Suppressor macrophage (primary cell): ENCODE results near the gene DEPDC5.

ENCODE experiments used
- DNase-seq, 4 experiments: peaks; one replicate each; pipeline ENCODE4 v3.0.0-alpha.2; 2020 to 2022

The DEPDC5 gene

DNA sequence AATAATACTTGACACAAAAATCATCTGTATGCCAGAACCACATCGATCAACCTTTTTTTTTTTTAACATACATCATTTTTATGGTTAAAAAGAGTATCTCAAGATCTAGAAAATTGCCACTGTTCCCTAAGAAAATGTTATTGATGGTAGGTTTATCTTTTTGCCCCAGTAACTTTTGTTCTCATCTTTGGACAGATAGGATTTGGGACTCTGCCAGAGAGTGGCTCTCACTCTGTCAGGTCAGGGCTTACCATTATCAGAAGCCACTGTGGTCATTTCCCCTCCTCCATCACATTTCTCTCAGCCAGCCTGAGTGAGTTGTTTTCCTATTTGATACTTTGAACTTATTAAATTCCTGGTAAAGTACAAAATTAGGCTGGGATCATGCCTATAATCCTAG is 142.7 kb downstream of the DEPDC5 start:
- DNase-seq = no peak

DNA sequence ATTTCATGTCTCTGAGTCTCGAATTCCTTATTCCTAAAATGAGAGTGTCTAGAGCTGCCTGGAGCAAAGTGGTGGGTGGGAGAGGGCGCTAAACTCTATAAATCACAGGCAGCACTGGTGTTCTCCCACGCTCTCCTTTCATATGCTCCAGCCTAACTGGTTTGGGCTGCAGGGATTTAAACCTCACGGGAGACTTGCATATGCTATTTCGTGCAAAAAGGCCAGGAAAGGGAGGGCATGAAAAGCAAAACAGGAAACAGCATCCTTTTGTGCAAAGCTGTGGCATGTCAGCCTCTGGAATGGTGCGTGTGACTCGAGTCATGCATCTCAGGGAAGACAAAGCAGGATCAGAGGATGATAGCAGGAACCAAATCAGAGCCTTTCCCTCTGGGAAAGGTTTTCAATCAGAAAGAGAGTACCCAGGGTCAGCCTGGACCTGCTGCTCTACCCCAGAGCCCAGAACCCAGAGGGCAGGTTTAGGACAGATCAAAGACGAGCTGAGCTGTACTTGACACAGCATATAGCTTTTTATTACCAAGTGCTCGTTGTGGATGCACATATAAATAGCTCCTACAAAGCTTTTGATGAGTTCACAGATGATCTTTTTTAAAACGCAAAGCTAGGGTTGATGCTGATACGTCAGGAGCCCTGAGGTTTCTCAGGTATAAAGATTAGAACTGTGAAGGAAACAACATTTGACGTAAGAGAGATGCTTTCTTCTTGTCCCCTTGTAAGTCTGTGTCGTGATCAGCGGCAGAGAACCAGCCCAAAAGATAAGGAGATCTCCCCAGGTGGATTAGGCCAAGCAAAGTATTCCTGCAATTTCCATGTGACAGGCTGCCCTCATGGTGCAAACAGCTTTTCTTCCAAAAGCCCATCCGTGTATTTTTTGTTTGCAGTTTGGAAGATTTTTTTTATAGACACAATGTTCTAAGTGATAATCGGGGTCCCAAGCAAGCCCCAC is 144.3 kb downstream of the DEPDC5 start:
- DNase-seq = no peak

DNA sequence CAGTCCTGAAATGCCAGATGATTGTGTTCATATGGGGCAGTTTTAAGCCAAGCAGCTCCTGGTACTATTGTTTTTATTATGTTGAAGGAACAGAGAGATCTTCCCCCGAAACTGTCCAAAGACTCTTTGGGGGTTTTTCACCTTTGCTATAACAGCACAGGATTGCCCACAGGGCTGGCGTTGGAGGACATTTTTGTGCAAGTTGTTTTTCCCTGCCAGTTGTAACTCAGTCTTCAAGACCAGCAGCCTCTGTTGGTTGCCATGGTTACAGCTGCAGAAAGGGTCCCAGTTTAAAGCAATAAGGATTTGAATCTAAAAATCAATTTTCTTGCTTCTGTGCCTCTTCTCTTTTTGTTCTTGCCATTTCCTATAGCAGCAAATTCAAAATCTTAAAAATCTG is 145.1 kb downstream of the DEPDC5 start:
- DNase-seq = no peak

DNA sequence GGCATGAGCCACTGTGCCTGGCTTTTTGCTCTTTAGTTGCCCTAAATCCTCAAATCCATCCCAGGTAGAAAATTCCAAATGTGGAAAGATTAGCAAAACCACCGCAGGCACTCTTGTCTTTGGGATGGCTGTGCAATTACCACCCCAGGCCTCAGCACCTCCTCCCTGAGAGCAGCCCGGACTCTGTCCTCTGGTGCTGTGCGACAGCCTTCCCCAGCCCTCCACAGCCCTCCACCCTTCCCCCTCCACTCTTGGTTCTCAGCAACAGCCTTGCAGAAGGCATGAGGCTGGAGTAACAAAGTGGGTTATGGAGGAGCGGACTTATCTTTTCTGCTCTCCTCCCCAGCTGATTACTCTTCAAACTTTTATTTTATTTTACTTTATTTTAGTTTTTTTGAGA is 145.8 kb downstream of the DEPDC5 start:
- DNase-seq = no peak

DNA sequence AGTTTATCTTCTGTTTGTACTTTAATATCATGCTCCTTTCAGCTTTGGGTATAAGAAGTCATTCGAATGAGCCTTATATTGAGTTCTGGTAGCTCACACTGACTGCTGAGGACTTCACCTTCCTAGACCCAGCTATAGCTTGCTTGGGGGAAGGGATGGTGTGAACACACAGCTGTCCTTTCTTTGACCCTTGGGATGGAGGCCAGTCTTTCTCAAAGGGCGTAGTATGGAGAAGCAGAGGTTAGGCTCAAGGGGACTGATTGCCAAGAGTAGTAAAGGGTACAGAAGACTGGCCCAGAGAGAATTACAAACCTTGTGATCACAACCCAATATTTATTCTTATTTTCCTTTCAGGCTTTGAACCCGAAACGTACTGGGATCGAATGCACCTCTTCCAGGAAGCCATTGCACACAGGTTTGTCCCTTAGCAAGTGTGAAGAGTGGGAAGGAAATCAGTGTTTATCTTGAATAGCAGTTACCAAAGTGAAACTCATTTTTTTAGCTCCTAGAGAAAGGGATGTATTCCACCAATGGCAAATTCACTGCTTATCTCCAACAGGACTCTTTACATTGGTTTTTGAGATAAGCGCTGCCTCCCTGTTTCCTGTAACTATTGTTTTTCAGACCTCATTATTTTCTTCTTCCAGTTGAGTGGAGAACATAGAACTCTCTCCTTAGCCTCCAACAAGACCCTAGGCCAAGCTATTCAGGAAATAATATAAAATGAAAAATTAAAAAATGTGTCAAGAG is 147.7 kb downstream of the DEPDC5 start:
- DNase-seq = no peak

GRCh38 chr22:31904651-31905050 is 150.8 kb downstream of the DEPDC5 start:
- DNase-seq = no peak

GRCh38 chr22:31905356-31905755 is 151.5 kb downstream of the DEPDC5 start:
- DNase-seq = no peak

DNA sequence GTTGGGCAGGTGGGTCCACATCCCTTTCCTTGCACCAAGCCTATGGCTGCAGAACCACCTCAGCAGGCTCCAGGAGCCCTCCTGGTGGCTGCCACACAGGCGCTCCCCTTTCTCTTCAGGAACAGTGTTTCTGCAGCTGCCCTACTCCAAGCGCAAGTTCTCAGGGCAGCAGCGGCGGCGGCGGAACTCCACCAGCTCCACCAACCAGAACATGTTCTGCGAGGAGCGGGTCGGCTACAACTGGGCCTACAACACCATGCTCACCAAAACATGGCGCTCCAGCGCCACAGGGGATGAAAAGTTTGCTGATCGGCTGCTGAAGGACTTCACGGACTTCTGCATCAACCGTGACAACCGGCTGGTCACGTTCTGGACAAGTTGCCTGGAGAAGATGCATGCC is 152.3 kb downstream of the DEPDC5 start:
- DNase-seq = no peak

- no peak for DNase-seq
Measured at GRCh38 chr22:31906569-31906968, 152.8 kb downstream of the DEPDC5 start.

DNA sequence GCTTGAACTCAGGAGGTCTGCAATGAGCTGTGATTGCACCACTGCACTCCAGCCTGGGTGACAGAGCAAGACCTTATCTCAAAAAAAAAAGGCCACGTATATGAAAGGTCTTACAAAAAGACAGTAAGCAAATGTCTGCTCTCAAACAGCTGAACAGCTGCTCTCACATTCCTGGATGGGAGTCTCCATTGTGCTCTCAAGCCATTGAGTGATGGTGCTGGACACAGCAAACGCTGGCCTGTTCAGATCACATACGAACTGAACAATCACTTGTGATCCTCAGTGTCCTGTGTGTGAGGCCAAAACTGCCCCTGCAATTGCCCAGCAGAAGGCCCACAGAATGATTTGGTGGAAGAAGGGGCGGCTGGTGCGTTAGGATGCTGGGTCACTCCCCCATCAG is 156.2 kb downstream of the DEPDC5 start:
- DNase-seq = no peak

DNA sequence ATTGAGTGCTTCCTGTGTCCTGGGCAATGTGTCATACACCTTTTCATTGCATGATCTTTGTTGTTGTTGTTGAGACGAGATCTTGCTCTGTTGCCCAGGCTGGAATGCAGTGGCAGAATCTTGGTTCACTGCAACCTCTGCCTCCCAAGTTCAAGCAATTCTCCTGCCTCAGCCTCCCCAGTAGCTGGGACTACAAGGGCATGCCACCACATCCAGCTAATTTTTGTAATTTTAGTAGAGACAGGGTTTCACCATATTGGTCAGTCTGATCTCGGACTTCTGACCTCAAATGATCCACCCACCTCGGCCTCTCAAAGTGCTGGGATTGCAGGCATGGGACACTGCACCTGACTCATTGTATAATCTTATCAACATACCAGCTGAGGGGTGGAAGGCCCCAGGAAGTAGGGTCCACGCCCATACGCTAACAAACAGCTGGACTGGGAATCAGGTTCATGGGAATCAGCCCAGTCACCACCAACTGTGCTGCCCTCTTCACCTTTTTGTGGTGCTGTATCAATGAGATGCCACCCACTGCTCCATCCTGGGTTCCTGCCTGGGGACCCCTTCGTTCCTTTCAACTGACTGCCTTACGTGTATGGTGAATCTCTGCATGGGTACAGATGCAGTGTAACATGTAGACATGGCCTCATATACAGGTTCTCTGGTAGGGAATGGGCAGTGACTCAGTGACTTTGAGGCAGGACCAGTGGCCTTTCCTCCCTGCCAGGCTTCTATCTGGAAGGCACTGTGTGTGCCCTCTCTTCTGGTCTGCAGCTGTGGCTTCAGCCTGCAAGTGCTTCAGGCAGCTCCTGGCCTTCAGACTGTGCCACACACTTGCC is 158.0 kb downstream of the DEPDC5 start:
- DNase-seq = no peak

DNA sequence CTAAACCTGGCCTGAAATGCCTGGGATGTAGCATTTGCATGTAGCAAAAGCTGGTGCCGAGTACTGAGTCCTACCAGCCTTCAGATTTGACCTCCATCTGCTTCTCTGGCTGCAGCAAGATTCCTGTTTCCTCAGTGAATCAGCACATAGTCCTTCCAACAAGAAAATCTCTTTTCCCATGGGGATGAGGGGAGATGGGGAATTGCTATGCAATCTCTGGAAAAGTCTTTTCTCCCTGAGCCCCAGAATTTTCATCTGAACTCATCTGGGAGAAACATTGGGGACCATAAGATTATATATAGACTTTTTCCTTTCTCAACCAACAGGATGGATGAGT is 158.6 kb downstream of the DEPDC5 start:
- no peak for DNase-seq

DNA sequence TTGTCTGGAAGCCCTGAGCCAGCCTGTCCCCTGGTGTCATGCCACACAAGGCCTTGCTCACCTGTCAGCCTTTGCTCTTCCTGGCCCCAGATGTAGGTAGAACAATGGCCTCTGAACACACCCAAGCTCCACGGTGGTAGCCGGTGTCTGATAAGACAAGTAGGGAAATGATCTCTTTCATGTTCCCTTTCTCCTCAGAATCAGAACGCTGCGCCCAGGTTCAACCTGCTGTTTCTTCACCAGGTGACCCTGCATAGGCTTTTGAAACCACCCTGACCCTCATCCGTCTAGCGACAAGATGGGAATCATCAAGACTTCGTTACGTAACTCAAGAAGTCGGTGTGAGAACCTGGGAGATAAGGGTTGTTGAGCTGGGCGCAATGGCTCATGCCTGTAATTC is 161.8 kb downstream of the DEPDC5 start:
- no peak for DNase-seq

GRCh38 chr22:31917227-31917921 is 163.6 kb downstream of the DEPDC5 start:
- DNase-seq = peak; percentile 75 to 90 (median 86)

DNA sequence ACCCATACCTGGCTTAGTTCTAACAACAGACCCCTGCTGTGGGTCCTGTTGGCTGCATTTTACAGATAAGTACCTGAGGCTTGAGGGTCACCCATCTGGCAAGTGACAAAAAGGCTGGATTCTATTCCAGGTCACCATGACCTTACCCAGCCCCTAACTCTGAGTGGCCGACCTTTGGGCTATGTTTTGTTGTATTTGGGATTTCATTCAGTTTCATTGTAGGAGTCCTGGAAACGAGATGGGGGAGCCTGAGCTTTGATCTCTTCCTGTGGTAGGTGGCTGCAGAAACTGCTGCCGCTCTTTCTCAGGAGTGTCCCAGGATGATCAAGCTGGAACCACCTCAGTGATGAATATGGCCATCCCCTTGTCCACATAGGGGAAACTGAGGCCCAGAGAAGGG is 165.9 kb downstream of the DEPDC5 start:
- DNase-seq = no peak

DNA sequence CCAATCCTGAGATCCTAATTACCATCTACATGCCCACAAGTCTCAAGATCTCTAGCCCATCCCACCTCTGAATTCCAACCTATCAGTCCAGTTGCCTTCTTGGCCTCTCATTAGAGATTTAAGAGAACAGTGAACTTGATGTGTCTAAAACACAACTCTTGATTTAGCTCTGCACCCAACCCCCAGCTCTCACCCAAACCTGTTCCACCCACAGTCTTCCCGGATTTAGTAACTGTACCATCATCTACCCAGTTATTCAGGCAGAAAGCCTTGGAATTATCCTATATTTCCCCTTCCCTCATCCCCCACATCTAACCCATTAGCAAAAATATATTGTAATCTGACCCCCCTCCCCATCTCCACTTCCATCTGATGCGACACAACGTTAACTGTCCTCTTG is 166.5 kb downstream of the DEPDC5 start:
- no peak for DNase-seq

GRCh38 chr22:31921106-31921505 is 167.3 kb downstream of the DEPDC5 start:
- DNase-seq = peak in 3 of 4 experiments; percentile 35 to 45 (median 37)

GRCh38 chr22:31922534-31922933 is 168.7 kb downstream of the DEPDC5 start:
- DNase-seq = peak; percentile 49 to 77 (median 72)

DNA sequence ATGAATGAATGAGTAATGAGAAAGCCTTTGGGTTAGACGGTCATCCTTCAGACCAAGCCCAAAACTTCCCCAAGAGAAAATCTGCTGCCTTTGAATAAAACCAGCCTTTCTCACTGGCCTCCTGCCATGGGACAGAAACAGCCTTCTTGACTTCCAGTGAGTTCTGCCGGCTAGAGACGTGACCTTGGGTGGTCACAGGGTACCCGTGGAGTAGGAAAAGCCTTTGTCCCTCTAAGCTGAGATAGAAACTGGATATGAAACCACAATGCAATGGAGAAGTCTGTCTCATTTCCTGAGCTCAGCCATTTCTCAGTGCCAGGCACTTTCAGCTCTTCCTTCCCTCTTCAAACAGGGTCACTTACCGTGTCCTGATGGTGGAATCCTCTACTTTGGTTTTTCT is 169.3 kb downstream of the DEPDC5 start:
- DNase-seq = peak; percentile 89 to 94 (median 91)

DNA sequence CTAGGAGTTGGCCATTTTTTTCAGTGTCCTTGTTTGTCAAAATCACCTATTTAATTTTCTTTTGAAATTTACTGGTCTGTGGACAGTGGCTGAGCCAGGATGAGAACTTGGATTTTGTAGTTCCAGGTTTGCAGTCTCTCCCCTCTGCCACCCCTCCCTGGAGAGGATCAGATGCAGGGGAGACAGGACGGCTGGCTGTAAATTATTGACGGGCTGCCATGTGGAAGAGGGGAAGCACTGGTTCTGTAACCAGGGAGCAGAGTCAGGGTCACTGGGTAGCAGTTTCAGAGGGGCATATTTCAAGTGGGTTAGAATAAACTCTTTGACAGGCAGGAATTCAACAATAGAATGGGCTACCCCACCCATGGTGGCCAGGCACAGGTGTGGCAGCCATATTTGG is 169.9 kb downstream of the DEPDC5 start:
- no peak for DNase-seq

- DNase-seq = no peak
Measured at GRCh38 chr22:31925056-31925455, 171.2 kb downstream of the DEPDC5 start.

GRCh38 chr22:31926024-31926423 is 172.2 kb downstream of the DEPDC5 start:
- no peak for DNase-seq
